Measurements from ENCODE around the gene RAB40B.

DNA sequence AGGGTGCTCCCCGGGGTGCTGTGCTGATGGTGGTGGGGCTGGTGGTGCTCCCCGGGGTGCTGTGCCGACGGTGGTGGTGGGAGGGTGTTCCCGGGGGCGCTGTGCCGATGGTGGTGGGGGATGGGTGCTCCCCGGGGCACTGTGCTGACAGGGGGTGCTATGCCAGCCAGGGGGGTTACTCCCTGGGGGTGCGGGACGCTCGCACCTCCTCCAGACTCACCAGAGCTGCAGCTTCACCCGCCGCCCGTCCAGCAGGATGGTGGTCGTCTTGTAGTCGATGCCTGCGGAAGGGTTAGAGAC, 34.3 kb downstream of the RAB40B start:
- TF ChIP-seq TAF1 (IDR thresholded peaks at IDR 0.05; ENCODE audit: borderline replicate concordance, low read depth, low read length) (no peak), RAD21 (IDR thresholded peaks at IDR 0.05; ENCODE audit: low read length) (no peak), YY1 (IDR thresholded peaks at IDR 0.05; ENCODE audit: low read depth) (no peak), EZH2phosphoT487 (IDR thresholded peaks at IDR 0.05; ENCODE audit: borderline replicate concordance, low read depth) (no peak), EP300 (IDR thresholded peaks at IDR 0.05; ENCODE audit: borderline replicate concordance in 1 of 2, low read depth in 1 of 2, low read length in 1 of 2) (no peak), FOXJ3 (CRISPR knock-in tag; IDR thresholded peaks at IDR 0.05) (no peak), POLR2AphosphoS5 (IDR thresholded peaks at IDR 0.05; ENCODE audit: low read depth, low read length) (no peak)
- TF ChIP-seq, protein P1, sequence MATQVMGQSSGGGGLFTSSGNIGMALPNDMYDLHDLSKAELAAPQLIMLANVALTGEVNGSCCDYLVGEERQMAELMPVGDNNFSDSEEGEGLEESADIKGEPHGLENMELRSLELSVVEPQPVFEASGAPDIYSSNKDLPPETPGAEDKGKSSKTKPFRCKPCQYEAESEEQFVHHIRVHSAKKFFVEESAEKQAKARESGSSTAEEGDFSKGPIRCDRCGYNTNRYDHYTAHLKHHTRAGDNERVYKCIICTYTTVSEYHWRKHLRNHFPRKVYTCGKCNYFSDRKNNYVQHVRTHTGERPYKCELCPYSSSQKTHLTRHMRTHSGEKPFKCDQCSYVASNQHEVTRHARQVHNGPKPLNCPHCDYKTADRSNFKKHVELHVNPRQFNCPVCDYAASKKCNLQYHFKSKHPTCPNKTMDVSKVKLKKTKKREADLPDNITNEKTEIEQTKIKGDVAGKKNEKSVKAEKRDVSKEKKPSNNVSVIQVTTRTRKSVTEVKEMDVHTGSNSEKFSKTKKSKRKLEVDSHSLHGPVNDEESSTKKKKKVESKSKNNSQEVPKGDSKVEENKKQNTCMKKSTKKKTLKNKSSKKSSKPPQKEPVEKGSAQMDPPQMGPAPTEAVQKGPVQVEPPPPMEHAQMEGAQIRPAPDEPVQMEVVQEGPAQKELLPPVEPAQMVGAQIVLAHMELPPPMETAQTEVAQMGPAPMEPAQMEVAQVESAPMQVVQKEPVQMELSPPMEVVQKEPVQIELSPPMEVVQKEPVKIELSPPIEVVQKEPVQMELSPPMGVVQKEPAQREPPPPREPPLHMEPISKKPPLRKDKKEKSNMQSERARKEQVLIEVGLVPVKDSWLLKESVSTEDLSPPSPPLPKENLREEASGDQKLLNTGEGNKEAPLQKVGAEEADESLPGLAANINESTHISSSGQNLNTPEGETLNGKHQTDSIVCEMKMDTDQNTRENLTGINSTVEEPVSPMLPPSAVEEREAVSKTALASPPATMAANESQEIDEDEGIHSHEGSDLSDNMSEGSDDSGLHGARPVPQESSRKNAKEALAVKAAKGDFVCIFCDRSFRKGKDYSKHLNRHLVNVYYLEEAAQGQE (IDR thresholded peaks at IDR 0.05; ENCODE audit: low read depth, low read length), result no peak
- TF ChIP-seq, protein P2, sequence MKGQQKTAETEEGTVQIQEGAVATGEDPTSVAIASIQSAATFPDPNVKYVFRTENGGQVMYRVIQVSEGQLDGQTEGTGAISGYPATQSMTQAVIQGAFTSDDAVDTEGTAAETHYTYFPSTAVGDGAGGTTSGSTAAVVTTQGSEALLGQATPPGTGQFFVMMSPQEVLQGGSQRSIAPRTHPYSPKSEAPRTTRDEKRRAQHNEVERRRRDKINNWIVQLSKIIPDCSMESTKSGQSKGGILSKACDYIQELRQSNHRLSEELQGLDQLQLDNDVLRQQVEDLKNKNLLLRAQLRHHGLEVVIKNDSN (IDR thresholded peaks at IDR 0.05; ENCODE audit: borderline replicate concordance, low read depth), result no peak
